SK-N-SH treated with all-trans-retinoic acid at 6 μM for 48 hours (cell line): ENCODE measurements around the gene FES.

Experiments
- ATAC-seq: fragments of 200-7000 bp; cut with Tn5 transposase; 3 replicates; pipeline ENCODE4 v1.9.1; 2020; ENCODE audit warnings: mild to moderate bottlenecking, moderate library complexity
- ARNTL ChIP-seq: fragments of 450-650 bp; formaldehyde crosslinking; IDR thresholded peaks from 2 replicates; pipeline ENCODE4 v1.5.0; 2020; ENCODE audit warnings: low read depth, mild to moderate bottlenecking, moderate library complexity, borderline replicate concordance
- BACH2 ChIP-seq: fragments of 250-450 bp; sonication (Bioruptor Pico); IDR thresholded peaks from 2 replicates; pipeline ENCODE4 v1.9.0; 2021; ENCODE audit warnings: mild to moderate bottlenecking, borderline replicate concordance
- CREB5 ChIP-seq: fragments of 250-450 bp; sonication (Bioruptor Pico); IDR thresholded peaks from 2 replicates; pipeline ENCODE4 v1.5.1; 2020; ENCODE audit warnings: low read depth, mild to moderate bottlenecking, moderate library complexity
- CSDC2 ChIP-seq: fragments of 250-450 bp; sonication (Bioruptor Pico); IDR thresholded peaks from 2 replicates; pipeline ENCODE4 v1.5.0; 2020; ENCODE audit warnings: mild to moderate bottlenecking, moderate library complexity
- CSRNP3 ChIP-seq: fragments of 250-450 bp; sonication (Bioruptor Pico); IDR thresholded peaks from 2 replicates; pipeline ENCODE4 v1.5.1; 2021; ENCODE audit warnings: mild to moderate bottlenecking, moderate library complexity
- ESRRG ChIP-seq: fragments of 250-450 bp; sonication (Bioruptor Pico); IDR thresholded peaks from 2 replicates; pipeline ENCODE4 v1.6.1; 2021; ENCODE audit warnings: mild to moderate bottlenecking
- GLIS3 ChIP-seq: fragments of 250-450 bp; sonication (Bioruptor Pico); IDR thresholded peaks from 2 replicates; pipeline ENCODE4 v1.5.0; 2020; ENCODE audit warnings: mild to moderate bottlenecking, moderate library complexity
- ISL1 ChIP-seq: fragments of 250-450 bp; sonication (Bioruptor Pico); IDR thresholded peaks from 2 replicates; pipeline ENCODE4 v2.1.2; 2022; ENCODE audit warnings: mild to moderate bottlenecking, moderate library complexity
- OSR1 ChIP-seq: fragments of 250-450 bp; sonication (Bioruptor Pico); IDR thresholded peaks from 2 replicates; pipeline ENCODE4 v1.8.0; 2022; ENCODE audit warnings: moderate library complexity, mild to moderate bottlenecking, inconsistent platforms
- POU6F1 ChIP-seq: fragments of 250-450 bp; sonication (Bioruptor Pico); IDR thresholded peaks from 2 replicates; pipeline ENCODE4 v1.8.0; 2021; ENCODE audit warnings: low read depth, mild to moderate bottlenecking, moderate library complexity, borderline replicate concordance
- PPARA ChIP-seq: fragments of 250-450 bp; sonication (Bioruptor Pico); IDR thresholded peaks from 2 replicates; pipeline ENCODE4 v1.5.0; 2020; ENCODE audit warnings: mild to moderate bottlenecking, borderline replicate concordance
- RARB ChIP-seq: fragments of 250-450 bp; sonication (Bioruptor Pico); IDR thresholded peaks from 2 replicates; pipeline ENCODE4 v1.8.0; 2021; ENCODE audit warnings: mild to moderate bottlenecking, moderate library complexity
- SNAI2 ChIP-seq: fragments of 250-450 bp; sonication (Bioruptor Pico); IDR thresholded peaks from 2 replicates; pipeline ENCODE4 v1.5.0; 2020; ENCODE audit warnings: mild to moderate bottlenecking, moderate library complexity
- TCF4 ChIP-seq: fragments of 250-450 bp; sonication (Bioruptor Pico); IDR thresholded peaks from 2 replicates; pipeline ENCODE4 v1.8.0; 2021; ENCODE audit warnings: mild to moderate bottlenecking, moderate library complexity, borderline replicate concordance
- TSHZ2 ChIP-seq: fragments of 250-450 bp; sonication (Bioruptor Pico); IDR thresholded peaks from 2 replicates; pipeline ENCODE4 v1.5.0; 2020; ENCODE audit warnings: mild to moderate bottlenecking, moderate library complexity
- ZC3H10 ChIP-seq: fragments of 250-450 bp; sonication (Bioruptor Pico); IDR thresholded peaks from 2 replicates; pipeline ENCODE4 v1.5.1; 2021; ENCODE audit warnings: mild to moderate bottlenecking, moderate library complexity
- ZFP3 ChIP-seq: fragments of 250-450 bp; sonication (Bioruptor Pico); IDR thresholded peaks from 2 replicates; pipeline ENCODE4 v1.5.0; 2020; ENCODE audit warnings: mild to moderate bottlenecking, moderate library complexity
- ZFP30 ChIP-seq: fragments of 450-650 bp; formaldehyde crosslinking; IDR thresholded peaks from 2 replicates; pipeline ENCODE4 v1.5.0; 2022; ENCODE audit warnings: mild to moderate bottlenecking, moderate library complexity
- ZNF70 ChIP-seq: fragments of 450-650 bp; formaldehyde crosslinking; IDR thresholded peaks from 2 replicates; pipeline ENCODE4 v1.5.0; 2020; ENCODE audit warnings: mild to moderate bottlenecking, moderate library complexity
- ZNF8 ChIP-seq: fragments of 450-650 bp; formaldehyde crosslinking; IDR thresholded peaks from 2 replicates; pipeline ENCODE4 v1.5.0; 2020; ENCODE audit warnings: mild to moderate bottlenecking, moderate library complexity

FES gene

GRCh38 chr15:90855139-90855538, 29.2 kb upstream of the FES start:
- TF ChIP-seq OSR1 (CRISPR knock-in tag), result no peak
- no peak for TF ChIP-seq GLIS3 (CRISPR knock-in tag)
- TF ChIP-seq ZC3H10, result no peak
- no peak for TF ChIP-seq SNAI2
- TF ChIP-seq POU6F1 (CRISPR knock-in tag), result no peak
- TF ChIP-seq ESRRG (CRISPR knock-in tag), result no peak
- TF ChIP-seq ISL1 (CRISPR knock-in tag), result no peak
- no peak for TF ChIP-seq ZNF70
- TF ChIP-seq ZNF8 (CRISPR knock-in tag), result no peak
- no peak for TF ChIP-seq TSHZ2 (CRISPR knock-in tag)
- TF ChIP-seq TCF4, result no peak
- no peak for TF ChIP-seq CSRNP3 (CRISPR knock-in tag)
- TF ChIP-seq CREB5 (CRISPR knock-in tag), result no peak
- TF ChIP-seq CSDC2 (CRISPR knock-in tag), result no peak
- no peak for TF ChIP-seq BACH2
- no peak for ATAC-seq

GRCh38 chr15:90857337-90857736, 27.0 kb upstream of the FES start:
- no peak for ATAC-seq
- TF ChIP-seq ZNF70 (no peak), GLIS3 (CRISPR knock-in tag) (no peak), ISL1 (CRISPR knock-in tag) (no peak), ZFP30 (CRISPR knock-in tag) (no peak), SNAI2 (no peak), CSDC2 (CRISPR knock-in tag) (no peak), ARNTL (CRISPR knock-in tag) (no peak), CSRNP3 (CRISPR knock-in tag) (no peak), ZNF8 (CRISPR knock-in tag) (no peak), PPARA (no peak), TCF4 (no peak), CREB5 (CRISPR knock-in tag) (no peak)

GRCh38 chr15:90857883-90858443, 26.3 kb upstream of the FES start:
- no peak for ATAC-seq

More at GRCh38 chr15:90857883-90858443, 26.3 kb upstream of the FES start:
- TF ChIP-seq CSRNP3 (CRISPR knock-in tag) (no peak), RARB (no peak), PPARA (no peak), OSR1 (CRISPR knock-in tag) (no peak), ZFP3 (CRISPR knock-in tag) (no peak), TSHZ2 (CRISPR knock-in tag) (no peak), CREB5 (CRISPR knock-in tag) (no peak), ZC3H10 (no peak)
- TF ChIP-seq, all 23 proteins: peak for 0
